Heart left ventricle (tissue), 16 donors: ENCODE results near the gene RAPGEF5. TPM values are rescaled to one million over a fixed set of nuclear protein-coding genes. Genes with fewer than 3 reads are reported as not detected.

Experiments used
- ATAC-seq, 4 donors: fragments of 200-7000 bp; cut with Tn5 transposase; one replicate each; pipeline ENCODE4 v1.9.1; 2020 to 2022; ENCODE audit warnings: moderate library complexity in 4 of 4, mild to moderate bottlenecking in 3 of 4, moderate number of reproducible peaks in 1 of 4
- DNase-seq, 5 donors: peaks; one replicate each; pipeline ENCODE4 v3.0.0-alpha.2; 2020
- H3K27ac ChIP-seq, 12 donors: fragments of 200-600 bp; sonication (generic) in 4 of 12; one replicate each; pipeline versions ENCODE4 v1.5.0 to v1.8.0; 2016 to 2022; ENCODE audit warnings: mild to moderate bottlenecking in 2 of 12
- H3K27me3 ChIP-seq, 9 donors: fragments of 200-600 bp; sonication (generic) in 2 of 9; one replicate each; pipeline versions ENCODE4 v1.5.1 to v1.8.0; 2016 to 2022; ENCODE audit warnings: mild to moderate bottlenecking in 3 of 9
- H3K36me3 ChIP-seq, 9 donors: fragments of 200-600 bp; sonication (generic) in 2 of 9; one replicate each; pipeline versions ENCODE4 v1.5.0 to v1.8.0; 2018 to 2022; ENCODE audit warnings: mild to moderate bottlenecking in 2 of 9
- H3K4me1 ChIP-seq, 12 donors: fragments of 200-600 bp; sonication (generic) in 4 of 12; one replicate each; pipeline versions ENCODE4 v1.5.0 to v1.8.0; 2016 to 2022; ENCODE audit warnings: mild to moderate bottlenecking in 3 of 12
- H3K4me3 ChIP-seq, 12 donors: fragments of 200-600 bp; sonication (generic) in 4 of 12; one replicate each; pipeline versions ENCODE4 v1.5.0 to v1.8.0; 2017 to 2022; ENCODE audit warnings: mild to moderate bottlenecking in 9 of 12, moderate library complexity in 4 of 12
- H3K9me3 ChIP-seq, 12 donors: fragments of 200-600 bp; sonication (generic) in 4 of 12; one replicate each; pipeline versions ENCODE4 v1.5.0 to v1.8.0; 2016 to 2022; ENCODE audit warnings: mild to moderate bottlenecking in 1 of 12
- POLR2A ChIP-seq, 2 donors: fragments of 450-650 bp; IDR thresholded peaks; one replicate each; pipeline ENCODE4 v1.6.1; 2017; ENCODE audit warnings: antibody characterized with exemption in 2 of 2, mild to moderate bottlenecking in 2 of 2, moderate library complexity in 2 of 2
- WGBS, 4 donors: extraction: QIAGEN DNeasy Blood & Tissue Kit in 2 of 4; methylation state at CpG; one replicate each; pipeline versions ENCODE4 v1.1.5 to v1.1.7; 2013 to 2018; 5-methylcytosine and 5-hydroxymethylcytosine counted together
- intact Hi-C, 10 donors: fragments of 100-400 bp; cut with DNase I; formaldehyde crosslinking; loops; one replicate each; pipeline versions ENCODE4 v1.11.1 to v1.14.2; 2022
- polyA plus RNA-seq, 2 donors: library from polyadenylated mRNA; stranded (reverse); fragments of 200-250 nt; gene quantifications; one replicate each; pipeline ENCODE4 v1.2.3, GENCODE V29; 2013
- total RNA-seq, 9 donors: library from RNA; depleted of rRNA in 2 of 9; stranded (reverse); fragments of >200 nt in 2 of 9; fragmentation: NEBNext Ultra II Directional in 3 of 9; extraction: Animal tissue kit (Norgen Biotek cat#: 25700) in 3 of 9; gene quantifications; one replicate each; pipeline versions ENCODE4 v1.1.0 to v1.2.4, GENCODE V29; 2016 to 2023
- TF ChIP-seq, protein P1 (sequence below), 12 donors: fragments of 200-600 bp; sonication (generic) in 4 of 12; IDR thresholded peaks; one replicate each; pipeline versions ENCODE4 v1.5.0 to v1.8.0; 2018 to 2022; ENCODE audit warnings: antibody characterized with exemption in 12 of 12, mild to moderate bottlenecking in 5 of 12
- donor health status: ischemic (EF 13 %, LVEDD 7.1; RV severe dilation, severe dysfunction).
- donor health status: healthy with polysubstance abuse.
- donor health status: DM: no; HTN: yes; CAD: no.
- donor health status: DM: no; HTN: no; CAD: no.
- donor health status: ischemic (EF 25% LVEDD 6.9; RV normal size, moderate dysfunction).
- donor health status: ischemic (EF 25% LVEDD 5.7; RV mildly dilated, moderate dysfunction).
- donor health status: healthy.
- donor health status: DM: yes; HTN: yes; CAD: no.
- donor health status: ischemic (EF 35%, LVEDD 5.7; RV mildly dilated, moderate dysfunction).
- donor health status: nonischemic (EF 11% LVEDD 7.7; RV severe dilation, severe dysfunction).
- donor health status: DM: yes; HTN: yes; CAD: no.
- donor health status: PGD.
- donor health status: ischemic (EF 29% LVEDD 5.4; RV normal size, mild dysfunction).
- donor health status: nonischemic (EF 23%, LVEDD 6.1; RV moderate dilation, normal function).

The RAPGEF5 gene
- total and polyA plus RNA-seq, 11 donors = 3.9 to 37.9 (median 15.3) TPM

DNA sequence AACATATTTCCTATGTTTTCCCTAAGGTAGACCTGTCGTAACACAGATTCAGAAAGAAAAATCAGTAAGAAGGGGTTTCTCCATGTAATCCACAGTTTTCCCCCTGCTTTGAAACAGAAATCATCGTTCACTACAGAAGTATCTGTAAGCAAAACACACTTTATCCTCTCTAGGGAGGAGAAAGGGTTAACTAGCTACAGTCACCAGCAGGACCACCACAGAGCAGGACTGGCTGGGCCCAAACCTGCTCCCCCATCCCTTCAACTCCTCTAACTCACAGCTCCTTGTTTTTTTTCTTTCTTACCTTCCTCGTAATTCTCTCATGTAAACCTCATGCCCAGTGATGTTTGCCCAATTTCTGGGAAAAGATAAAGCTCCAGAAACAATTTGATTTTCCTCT lies 167.7 kb downstream of the RAPGEF5 start:
- Histone ChIP-seq H3K36me3 (peaks cover 0 to 88% (median 18%) of the 10 kb centered on the region in 9 donors), H3K4me1 (peaks cover 0 to 20% (median 6%) of the 10 kb centered on the region in 12 donors), H3K4me3 (no peak overlapping the region), H3K27ac (no peak overlapping the region), H3K9me3 (no peaks in the 10 kb centered on the region), H3K27me3 (peaks cover 0 to 4% (median 0%) of the 10 kb centered on the region in 9 donors)
- 85 to 92% (median 90%) methylated on average over 3 of the region's 3 CpGs for WGBS, 4 donors
- TF ChIP-seq, protein P1, sequence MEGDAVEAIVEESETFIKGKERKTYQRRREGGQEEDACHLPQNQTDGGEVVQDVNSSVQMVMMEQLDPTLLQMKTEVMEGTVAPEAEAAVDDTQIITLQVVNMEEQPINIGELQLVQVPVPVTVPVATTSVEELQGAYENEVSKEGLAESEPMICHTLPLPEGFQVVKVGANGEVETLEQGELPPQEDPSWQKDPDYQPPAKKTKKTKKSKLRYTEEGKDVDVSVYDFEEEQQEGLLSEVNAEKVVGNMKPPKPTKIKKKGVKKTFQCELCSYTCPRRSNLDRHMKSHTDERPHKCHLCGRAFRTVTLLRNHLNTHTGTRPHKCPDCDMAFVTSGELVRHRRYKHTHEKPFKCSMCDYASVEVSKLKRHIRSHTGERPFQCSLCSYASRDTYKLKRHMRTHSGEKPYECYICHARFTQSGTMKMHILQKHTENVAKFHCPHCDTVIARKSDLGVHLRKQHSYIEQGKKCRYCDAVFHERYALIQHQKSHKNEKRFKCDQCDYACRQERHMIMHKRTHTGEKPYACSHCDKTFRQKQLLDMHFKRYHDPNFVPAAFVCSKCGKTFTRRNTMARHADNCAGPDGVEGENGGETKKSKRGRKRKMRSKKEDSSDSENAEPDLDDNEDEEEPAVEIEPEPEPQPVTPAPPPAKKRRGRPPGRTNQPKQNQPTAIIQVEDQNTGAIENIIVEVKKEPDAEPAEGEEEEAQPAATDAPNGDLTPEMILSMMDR (IDR thresholded peaks at IDR 0.05) = no peak
- intact Hi-C loops = no loop called here
- ATAC-seq = no peak
- no peak for DNase-seq

DNA sequence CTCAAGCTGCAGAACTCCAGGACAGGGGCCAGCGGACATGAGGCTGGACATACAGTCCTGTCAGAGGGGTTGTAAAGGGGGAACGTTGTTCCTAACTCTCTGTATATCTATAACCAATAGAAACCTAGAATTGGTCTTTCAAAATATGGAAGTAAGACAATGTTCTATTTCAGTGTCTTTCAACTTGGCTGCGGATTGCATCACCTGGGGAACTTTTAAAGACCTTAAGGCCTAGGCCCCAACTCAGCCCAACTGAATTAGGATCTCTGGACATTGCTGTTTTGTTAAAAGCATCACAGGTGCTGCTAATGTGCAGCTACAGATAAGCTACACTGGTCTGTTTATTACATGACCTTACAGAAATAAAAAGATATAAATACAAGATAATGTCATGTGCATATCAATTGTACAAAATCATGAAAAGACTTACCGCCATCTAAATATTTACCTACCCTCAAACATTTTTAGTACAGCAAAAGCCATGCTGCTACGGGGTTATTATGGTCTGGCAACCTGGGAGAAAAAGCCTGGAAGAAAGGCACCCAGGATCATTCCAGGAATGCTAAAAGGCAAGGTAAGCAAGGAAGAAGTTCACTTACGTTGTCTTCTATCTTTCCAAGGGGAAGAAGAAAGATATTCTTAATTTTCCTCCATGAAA lies 169.1 kb downstream of the RAPGEF5 start:
- intact Hi-C loops = no loop called here
- Histone ChIP-seq H3K27me3 (peaks cover 0 to 4% (median 0%) of the 10 kb centered on the region in 9 donors), H3K4me1 (peaks cover 0 to 6% (median 0%) of the 10 kb centered on the region in 12 donors), H3K9me3 (no peaks in the 10 kb centered on the region), H3K4me3 (no peak overlapping the region), H3K36me3 (peaks cover 0 to 90% (median 14%) of the 10 kb centered on the region in 9 donors), H3K27ac (no peak overlapping the region)
- no peak for ATAC-seq
- no peak for DNase-seq
- no peak for TF ChIP-seq POLR2A (IDR thresholded peaks at IDR 0.05)
- TF ChIP-seq, protein P1 (IDR thresholded peaks at IDR 0.05) = no peak
- 92 to 96% (median 94%) methylated on average over 6 of the region's 6 CpGs for WGBS, 4 donors

DNA sequence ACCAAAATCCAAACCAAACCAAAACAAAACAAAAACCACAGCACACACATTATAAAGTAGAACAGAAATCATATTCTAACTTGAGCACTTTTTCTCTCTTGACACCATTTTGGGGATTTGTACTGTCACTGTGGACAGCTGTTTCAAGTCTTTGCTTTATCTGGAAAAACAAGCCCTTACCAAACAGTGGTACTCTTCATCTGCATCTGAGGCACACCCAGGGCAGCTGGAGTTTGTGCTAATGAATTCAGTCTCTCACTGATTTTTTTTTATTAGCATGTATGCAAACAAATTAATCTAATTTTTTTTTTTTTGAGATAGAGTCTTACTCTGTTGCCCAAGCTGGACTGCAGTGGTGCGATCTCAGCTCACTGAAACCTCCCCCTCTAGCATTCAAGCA lies 171.4 kb downstream of the RAPGEF5 start:
- WGBS, 4 donors = 89 to 98% (median 89%) methylated on average over 1 of the region's 1 CpG
- no peak for ATAC-seq
- H3K36me3 ChIP-seq = peaks cover 0 to 68% (median 8%) of the 10 kb centered on the region in 9 donors

DNA sequence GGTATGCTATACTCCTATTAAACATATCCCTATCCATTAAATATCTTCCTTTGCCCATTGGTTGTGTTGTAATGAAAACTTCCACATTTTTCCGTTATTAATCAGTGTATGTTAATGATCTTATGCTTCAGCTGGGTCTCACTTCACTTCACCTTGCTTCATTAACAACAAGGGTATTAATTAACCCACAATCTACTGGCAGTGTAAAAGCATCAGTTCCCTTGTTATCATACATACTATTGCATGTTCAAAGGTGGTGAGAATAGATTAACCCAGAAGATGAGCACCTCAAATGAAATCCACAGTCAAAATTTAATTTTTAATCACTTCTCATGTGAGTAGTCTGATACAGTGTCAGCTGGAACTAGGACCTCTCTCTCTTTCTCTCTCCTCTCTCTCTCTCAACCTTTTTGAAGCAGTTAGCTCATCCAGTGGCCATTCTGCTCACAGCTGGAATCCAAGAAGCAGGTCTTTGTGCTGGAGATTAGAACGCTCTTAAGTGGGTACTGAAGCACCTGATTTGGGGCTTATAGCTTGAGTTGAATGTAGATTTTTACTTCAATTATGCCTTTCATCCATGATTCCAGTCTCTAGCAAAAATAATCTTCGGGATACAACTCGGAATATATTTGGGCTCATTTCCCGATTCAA lies 172.3 kb downstream of the RAPGEF5 start:
- intact Hi-C loops = no loop called here
- H3K36me3 ChIP-seq = peaks cover 0 to 61% (median 12%) of the 10 kb centered on the region in 9 donors
- H3K4me3 ChIP-seq = no peak overlapping the region
- H3K9me3 ChIP-seq = no peaks in the 10 kb centered on the region
- peak in 1 of 4 donors; percentile 17 for ATAC-seq
- no peak for TF ChIP-seq POLR2A (IDR thresholded peaks at IDR 0.05)
- TF ChIP-seq, protein P1 (IDR thresholded peaks at IDR 0.05) = no peak
- no peaks in the 10 kb centered on the region for H3K4me1 ChIP-seq
- no peaks in the 10 kb centered on the region for H3K27me3 ChIP-seq
- no peak overlapping the region for H3K27ac ChIP-seq
- WGBS, 4 donors = 78 to 87% (median 81%) methylated on average over 5 of the region's 5 CpGs
- no peak for DNase-seq

More for the DNA sequence above, 171.4 kb downstream of the RAPGEF5 start:
- no peak for TF ChIP-seq POLR2A (IDR thresholded peaks at IDR 0.05)
- TF ChIP-seq, protein P1 (IDR thresholded peaks at IDR 0.05) = no peak
- no peak overlapping the region for H3K27ac ChIP-seq
- intact Hi-C loops = no loop called here
- no peaks in the 10 kb centered on the region for H3K9me3 ChIP-seq
- DNase-seq = no peak
- H3K4me1 ChIP-seq = no peaks in the 10 kb centered on the region
- no peak overlapping the region for H3K4me3 ChIP-seq
- peaks cover 0 to 3% (median 0%) of the 10 kb centered on the region in 9 donors for H3K27me3 ChIP-seq
